HEK293 (cell line): ENCODE results near the gene NABP1.

Experiments used
- BCL11A ChIP-seq: fragments of 450-650 bp; formaldehyde crosslinking; IDR thresholded peaks from 2 replicates; pipeline ENCODE4 v1.5.1; 2016; ENCODE audit warnings: low read depth, missing biosample characterization, missing genetic modification characterization
- GLI4 ChIP-seq: fragments of 450-650 bp; formaldehyde crosslinking; IDR thresholded peaks from 2 replicates; pipeline ENCODE4 v1.5.1; 2016; ENCODE audit warnings: missing biosample characterization, missing genetic modification characterization
- HOXA7 ChIP-seq: sonication (generic); formaldehyde crosslinking; IDR thresholded peaks from 2 replicates; pipeline ENCODE4 v1.8.1; 2022; ENCODE audit warnings: missing genetic modification reagents, borderline replicate concordance
- REPIN1 ChIP-seq: fragments of 450-650 bp; formaldehyde crosslinking; IDR thresholded peaks from 2 replicates; pipeline ENCODE4 v1.5.1; 2017; ENCODE audit warnings: missing biosample characterization, missing genetic modification characterization, low read depth
- ZNF350 ChIP-seq: fragments of 450-650 bp; formaldehyde crosslinking; IDR thresholded peaks from 2 replicates; pipeline ENCODE4 v1.5.0; 2017; ENCODE audit warnings: missing biosample characterization, mild to moderate bottlenecking, missing genetic modification characterization
- ZNF423 ChIP-seq: fragments of 450-650 bp; formaldehyde crosslinking; IDR thresholded peaks from 2 replicates; pipeline ENCODE4 v1.5.1; 2016; ENCODE audit warnings: missing biosample characterization, missing genetic modification characterization
- ZNF514 ChIP-seq: fragments of 450-650 bp; formaldehyde crosslinking; IDR thresholded peaks from 2 replicates; pipeline ENCODE4 v1.5.1; 2016; ENCODE audit warnings: missing biosample characterization, missing genetic modification characterization
- ZNF558 ChIP-seq: fragments of 450-650 bp; formaldehyde crosslinking; IDR thresholded peaks from 2 replicates; pipeline ENCODE4 v1.5.1; 2016; ENCODE audit warnings: missing biosample characterization, missing genetic modification characterization
- ZNF76 ChIP-seq: fragments of 450-650 bp; formaldehyde crosslinking; IDR thresholded peaks from 2 replicates; pipeline ENCODE4; 2016; ENCODE audit warnings: low read depth, missing biosample characterization, missing genetic modification characterization, borderline replicate concordance
- ZNF777 ChIP-seq: fragments of 450-650 bp; formaldehyde crosslinking; IDR thresholded peaks from 2 replicates; pipeline ENCODE4 v1.5.1; 2017; ENCODE audit warnings: missing biosample characterization, missing genetic modification characterization, borderline replicate concordance
- TF ChIP-seq, protein P1 (sequence below): fragments of 450-650 bp; formaldehyde crosslinking; IDR thresholded peaks from 2 replicates; pipeline ENCODE4 v1.5.1; 2016; ENCODE audit warnings: missing biosample characterization, missing genetic modification characterization

DNA sequence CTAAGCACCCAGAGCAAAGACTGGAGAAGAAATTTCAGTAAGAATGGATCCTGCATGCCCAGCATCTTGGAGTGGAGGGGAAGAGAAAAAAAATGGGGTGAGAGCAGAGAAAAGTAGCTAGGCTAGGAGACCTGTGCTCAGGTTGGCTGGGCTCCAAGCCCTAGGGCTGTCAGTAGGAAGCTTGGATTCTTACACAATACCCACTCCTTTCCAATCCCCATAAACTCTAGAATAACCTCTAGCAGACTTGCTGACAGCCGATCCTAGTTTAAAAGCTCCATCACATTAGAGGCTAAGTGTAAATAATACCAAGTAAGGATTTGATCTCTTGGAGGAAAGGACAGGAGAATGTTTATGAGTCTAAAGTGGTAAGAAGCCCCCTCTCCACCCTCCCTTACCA is 46.2 kb upstream of the NABP1 start:
- no peak for TF ChIP-seq ZNF514 (tag by site-specific recombination)
- TF ChIP-seq HOXA7 (CRISPR knock-in tag): no peak
- TF ChIP-seq, protein P1, sequence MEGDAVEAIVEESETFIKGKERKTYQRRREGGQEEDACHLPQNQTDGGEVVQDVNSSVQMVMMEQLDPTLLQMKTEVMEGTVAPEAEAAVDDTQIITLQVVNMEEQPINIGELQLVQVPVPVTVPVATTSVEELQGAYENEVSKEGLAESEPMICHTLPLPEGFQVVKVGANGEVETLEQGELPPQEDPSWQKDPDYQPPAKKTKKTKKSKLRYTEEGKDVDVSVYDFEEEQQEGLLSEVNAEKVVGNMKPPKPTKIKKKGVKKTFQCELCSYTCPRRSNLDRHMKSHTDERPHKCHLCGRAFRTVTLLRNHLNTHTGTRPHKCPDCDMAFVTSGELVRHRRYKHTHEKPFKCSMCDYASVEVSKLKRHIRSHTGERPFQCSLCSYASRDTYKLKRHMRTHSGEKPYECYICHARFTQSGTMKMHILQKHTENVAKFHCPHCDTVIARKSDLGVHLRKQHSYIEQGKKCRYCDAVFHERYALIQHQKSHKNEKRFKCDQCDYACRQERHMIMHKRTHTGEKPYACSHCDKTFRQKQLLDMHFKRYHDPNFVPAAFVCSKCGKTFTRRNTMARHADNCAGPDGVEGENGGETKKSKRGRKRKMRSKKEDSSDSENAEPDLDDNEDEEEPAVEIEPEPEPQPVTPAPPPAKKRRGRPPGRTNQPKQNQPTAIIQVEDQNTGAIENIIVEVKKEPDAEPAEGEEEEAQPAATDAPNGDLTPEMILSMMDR (tag by site-specific recombination): no peak
- TF ChIP-seq REPIN1: no peak
- TF ChIP-seq BCL11A (tag by site-specific recombination): no peak
- no peak for TF ChIP-seq ZNF76 (tag by site-specific recombination)
- no peak for TF ChIP-seq ZNF558
- no peak for TF ChIP-seq ZNF777 (tag by site-specific recombination)
- no peak for TF ChIP-seq GLI4
- no peak for TF ChIP-seq ZNF423 (tag by site-specific recombination)
- TF ChIP-seq ZNF350 (tag by site-specific recombination): no peak
